ENCODE data around the gene CCDC188. TPM values are rescaled to one million over a fixed set of nuclear protein-coding genes. Genes with fewer than 3 reads are reported as not detected.

The CCDC188 gene
- total and polyA plus RNA-seq, 9 of the 15 experiments (the other 6 are each of a cell fraction or from before 2014, with no cell fraction given): not detected

GRCh38 chr22:20105456-20106204, 45.2 kb downstream of the CCDC188 start:
- Histone ChIP-seq H3K4me1 (replicated peaks in 1 of 2; ENCODE audit: control insufficient read depth in 2 of 2, insufficient read depth in 2 of 2, low read length in 2 of 2) (peaks cover 0 to 35% of the 10 kb centered on the region in 2 experiments; a peak in 2 of 5 replicates), H3K27ac (ENCODE audit: extremely low read depth, low read depth, low read length) (no peak overlapping the region; the same call in 2 of the 3 replicates), H2AFZ (ENCODE audit: low read depth, low read length) (no peak overlapping the region), H4K20me1 (replicated peaks; ENCODE audit: control insufficient read depth, insufficient read depth, low read length) (peaks cover 63% of the 10 kb centered on the region), H3K9me3 (replicated peaks; ENCODE audit: control insufficient read depth, insufficient read depth, low read depth, low read length) (no peaks in the 10 kb centered on the region), H3K4me3 (no peak overlapping the region), H3K27me3 (ENCODE audit: control insufficient read depth in 2 of 2, insufficient read depth in 2 of 2, low read length in 2 of 2) (no peaks in the 10 kb centered on the region), H3K79me2 (ENCODE audit: control insufficient read depth, insufficient read depth, low read length) (peaks cover 40% of the 10 kb centered on the region), H3K9ac (ENCODE audit: insufficient read depth in 1 of 2, low read depth in 2 of 2, low read length in 2 of 2) (peak overlapping the region in 1 of 2 experiments; percentile 83; a peak in 2 of 4 replicates), H3K4me2 (ENCODE audit: insufficient read depth, low read length) (no peak overlapping the region), H3K9me1 (ENCODE audit: control insufficient read depth, insufficient read depth, low read length) (peaks cover 9% of the 10 kb centered on the region), H3K36me3 (ENCODE audit: control insufficient read depth, insufficient read depth, low read length) (peaks cover 96% of the 10 kb centered on the region)
- FAIRE-seq: no peak
- POLR2A ChIA-PET: interaction anchor here (0.8 to 20.7 kb wide), 7 partner anchors 8 to 72 kb away, joined by 3 to 513 read pairs (median 4); partner anchors contain the start of genes RANBP1 and TRMT2A
- CTCF ChIA-PET (ENCODE audit: low intra/inter-chr PET ratio): no interaction called here
- in situ Hi-C loops (cut with MboI) (no loop called here), intact Hi-C loops (cut with micrococcal nuclease) (no loop called here)
- WGBS (ENCODE audit: insufficient coverage, low coverage, missing lambda C conversion rate): 95% methylated on average over 7 of the region's 7 CpGs
- no peak for DNase-seq (ENCODE audit: extremely low read depth in 1 of 4, low spot score in 3 of 4)
- no TSS peak for BruUV-seq (replicated peaks)
- ATAC-seq: no peak
- TF ChIP-seq POLR2B (IDR thresholded peaks at IDR 0.05; ENCODE audit: low read depth, partially characterized antibody): peak; percentile 34
- TF ChIP-seq ZNF133 (CRISPR knock-in tag; IDR thresholded peaks at IDR 0.05): peak; percentile 80; the same call in 1 of the 2 replicates
- TF ChIP-seq ZNF561 (CRISPR knock-in tag; conservative IDR thresholded peaks at IDR 0.05): 0 out of 2 replicates have a peak, but pooled peaks have one; percentile 36
- 0 out of 2 replicates have a peak, but pooled peaks have one; percentile 20 for TF ChIP-seq ZNF41 (CRISPR knock-in tag; conservative IDR thresholded peaks at IDR 0.05)
- TF ChIP-seq WHSC1 (IDR thresholded peaks at IDR 0.05; ENCODE audit: low read length): peak; percentile 91
- TF ChIP-seq RREB1 (CRISPR knock-in tag; IDR thresholded peaks at IDR 0.05): 0 out of 2 replicates have a peak, but pooled peaks have one; percentile 43
- TF ChIP-seq ETV5 (CRISPR knock-in tag; IDR thresholded peaks at IDR 0.05; ENCODE audit: low read depth): no peak
- 0 out of 2 replicates have a peak, but pooled peaks have one; percentile 9 for TF ChIP-seq ELF4 (CRISPR knock-in tag; IDR thresholded peaks at IDR 0.05)
- 0 out of 2 replicates have a peak, but pooled peaks have one; percentile 35 for TF ChIP-seq JUNB (CRISPR knock-in tag; conservative IDR thresholded peaks at IDR 0.05)
- TF ChIP-seq ZNF311 (CRISPR knock-in tag; IDR thresholded peaks at IDR 0.05): no peak
- TF ChIP-seq E2F1 (CRISPR knock-in tag; IDR thresholded peaks at IDR 0.05): 0 out of 2 replicates have a peak, but pooled peaks have one; percentile 53
- TF ChIP-seq MCM5 (IDR thresholded peaks at IDR 0.05; ENCODE audit: low read depth): no peak
- no peak for TF ChIP-seq HNRNPH1 (optimal IDR thresholded peaks at IDR 0.05; ENCODE audit: low read depth, low read length)
- TF ChIP-seq MLX (CRISPR knock-in tag; conservative IDR thresholded peaks at IDR 0.05): peak in 1 of 2 experiments; percentile 65; a peak in 1 of 4 replicates
